Measurements from ENCODE around the gene HOXC13. TPM values are rescaled to one million over a fixed set of nuclear protein-coding genes. Genes with fewer than 3 reads are reported as not detected.

HOXC13 gene
- total and polyA plus RNA-seq, 9 of the 15 experiments (the other 6 are each of a cell fraction or from before 2014, with no cell fraction given), result 0.03 to 0.29 (median 0.17) TPM; not detected in 2

DNA sequence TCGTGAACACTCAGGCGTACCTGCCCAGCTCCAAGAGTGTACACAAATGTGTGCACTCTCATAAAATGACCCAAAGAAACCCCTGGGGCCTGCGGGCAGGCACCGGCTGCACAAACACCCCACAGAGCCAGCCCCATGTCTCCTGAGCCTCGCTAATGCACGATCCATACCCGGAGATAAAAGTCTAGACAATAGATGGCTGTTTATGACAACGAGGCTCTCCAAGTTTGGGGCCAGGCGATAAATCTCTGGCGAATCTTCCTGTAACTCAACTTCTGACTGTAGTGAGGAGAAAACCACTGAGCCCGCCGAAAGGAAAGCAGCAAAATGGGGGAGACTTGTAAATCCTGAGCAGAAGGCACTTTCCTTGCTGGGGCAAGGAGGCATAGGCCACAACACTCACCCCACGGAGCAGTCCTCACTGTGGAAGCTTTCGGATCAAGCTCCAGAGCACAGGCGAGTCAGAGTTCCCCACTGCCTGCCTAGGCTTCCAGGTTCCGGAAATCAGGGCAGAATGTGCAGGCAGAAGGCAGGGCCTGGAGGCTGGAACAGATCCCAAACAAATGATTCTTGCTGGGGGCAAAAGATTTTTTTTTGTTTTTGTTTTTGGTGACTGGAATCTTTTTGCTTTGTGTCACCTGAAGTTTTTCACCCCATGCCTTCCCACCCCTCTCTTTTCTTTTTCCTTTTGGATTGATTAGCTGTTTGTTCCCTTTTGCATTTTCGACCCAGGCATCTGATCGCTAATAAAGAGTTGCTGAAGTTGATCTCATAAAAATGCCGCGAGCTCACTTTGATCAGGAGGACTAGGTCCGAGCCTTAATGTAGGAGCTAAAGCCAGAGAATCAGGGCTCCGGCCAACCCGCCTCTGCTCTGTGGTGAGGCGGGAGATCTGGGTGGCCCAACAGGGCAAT is 29.8 kb downstream of the HOXC13 start (continued):
- TF ChIP-seq, protein P1, sequence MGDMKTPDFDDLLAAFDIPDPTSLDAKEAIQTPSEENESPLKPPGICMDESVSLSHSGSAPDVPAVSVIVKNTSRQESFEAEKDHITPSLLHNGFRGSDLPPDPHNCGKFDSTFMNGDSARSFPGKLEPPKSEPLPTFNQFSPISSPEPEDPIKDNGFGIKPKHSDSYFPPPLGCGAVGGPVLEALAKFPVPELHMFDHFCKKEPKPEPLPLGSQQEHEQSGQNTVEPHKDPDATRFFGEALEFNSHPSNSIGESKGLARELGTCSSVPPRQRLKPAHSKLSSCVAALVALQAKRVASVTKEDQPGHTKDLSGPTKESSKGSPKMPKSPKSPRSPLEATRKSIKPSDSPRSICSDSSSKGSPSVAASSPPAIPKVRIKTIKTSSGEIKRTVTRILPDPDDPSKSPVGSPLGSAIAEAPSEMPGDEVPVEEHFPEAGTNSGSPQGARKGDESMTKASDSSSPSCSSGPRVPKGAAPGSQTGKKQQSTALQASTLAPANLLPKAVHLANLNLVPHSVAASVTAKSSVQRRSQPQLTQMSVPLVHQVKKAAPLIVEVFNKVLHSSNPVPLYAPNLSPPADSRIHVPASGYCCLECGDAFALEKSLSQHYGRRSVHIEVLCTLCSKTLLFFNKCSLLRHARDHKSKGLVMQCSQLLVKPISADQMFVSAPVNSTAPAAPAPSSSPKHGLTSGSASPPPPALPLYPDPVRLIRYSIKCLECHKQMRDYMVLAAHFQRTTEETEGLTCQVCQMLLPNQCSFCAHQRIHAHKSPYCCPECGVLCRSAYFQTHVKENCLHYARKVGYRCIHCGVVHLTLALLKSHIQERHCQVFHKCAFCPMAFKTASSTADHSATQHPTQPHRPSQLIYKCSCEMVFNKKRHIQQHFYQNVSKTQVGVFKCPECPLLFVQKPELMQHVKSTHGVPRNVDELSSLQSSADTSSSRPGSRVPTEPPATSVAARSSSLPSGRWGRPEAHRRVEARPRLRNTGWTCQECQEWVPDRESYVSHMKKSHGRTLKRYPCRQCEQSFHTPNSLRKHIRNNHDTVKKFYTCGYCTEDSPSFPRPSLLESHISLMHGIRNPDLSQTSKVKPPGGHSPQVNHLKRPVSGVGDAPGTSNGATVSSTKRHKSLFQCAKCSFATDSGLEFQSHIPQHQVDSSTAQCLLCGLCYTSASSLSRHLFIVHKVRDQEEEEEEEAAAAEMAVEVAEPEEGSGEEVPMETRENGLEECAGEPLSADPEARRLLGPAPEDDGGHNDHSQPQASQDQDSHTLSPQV (IDR thresholded peaks at IDR 0.05), result no peak
- no peak for TF ChIP-seq MCM2 (IDR thresholded peaks at IDR 0.05; ENCODE audit: low read depth)
- no peak for TF ChIP-seq ZBTB1 (CRISPR knock-in tag; IDR thresholded peaks at IDR 0.05; ENCODE audit: borderline replicate concordance, low read depth)

DNA sequence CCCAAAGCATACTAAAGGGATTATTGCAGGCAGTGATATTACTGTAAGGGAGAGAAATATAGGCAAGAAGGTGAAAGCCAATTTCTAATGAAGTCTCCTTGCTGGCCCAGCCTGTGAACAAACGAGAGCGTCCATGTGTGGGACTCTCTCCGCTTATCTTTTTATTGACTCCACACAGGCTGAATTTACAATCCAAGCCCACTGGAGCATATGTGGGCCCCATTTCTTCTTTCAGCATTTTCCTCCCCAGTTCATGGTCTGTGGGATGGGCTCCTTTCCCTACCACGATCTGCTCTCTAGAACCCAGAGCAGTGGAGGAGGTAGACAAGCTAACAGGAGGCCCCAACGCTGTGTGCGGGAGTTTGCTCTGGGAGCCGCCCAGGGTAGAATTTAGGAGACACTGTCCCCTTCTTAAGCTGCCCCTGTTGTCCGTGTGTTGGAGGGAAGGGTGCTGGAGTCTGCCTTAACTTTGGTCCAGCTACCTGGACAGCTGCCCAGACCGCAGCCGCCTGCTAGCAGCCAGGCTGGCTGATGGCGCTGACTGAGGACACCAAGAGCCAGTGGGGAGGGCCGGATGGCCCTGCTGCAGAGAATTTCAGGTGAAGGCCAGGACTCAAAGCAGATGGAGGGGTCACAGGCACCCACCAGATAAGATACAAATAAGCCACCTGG is 31.1 kb downstream of the HOXC13 start:
- no peak overlapping the region for H3K4me3 ChIP-seq
- TF ChIP-seq PHTF2 (CRISPR knock-in tag; IDR thresholded peaks at IDR 0.05) (no peak), ZBTB8A (IDR thresholded peaks at IDR 0.05; ENCODE audit: partially characterized antibody) (no peak)
- in situ Hi-C loops (cut with MboI) (no loop called here), intact Hi-C loops (cut with micrococcal nuclease) (no loop called here)
- peaks cover 75 to 94% of the 10 kb centered on the region in 2 experiments for H3K27me3 ChIP-seq (ENCODE audit: control insufficient read depth in 2 of 2, insufficient read depth in 2 of 2, low read length in 2 of 2)
- H2AFZ ChIP-seq (ENCODE audit: low read depth, low read length), result no peak overlapping the region
- WGBS (ENCODE audit: insufficient coverage, low coverage, missing lambda C conversion rate), result 8% methylated on average over 11 of the region's 12 CpGs
- no peaks in the 10 kb centered on the region for H3K9me3 ChIP-seq (replicated peaks; ENCODE audit: control insufficient read depth, insufficient read depth, low read depth, low read length)
- H4K20me1 ChIP-seq (replicated peaks; ENCODE audit: control insufficient read depth, insufficient read depth, low read length), result peaks cover 5% of the 10 kb centered on the region
- no peaks in the 10 kb centered on the region for H3K36me3 ChIP-seq (ENCODE audit: control insufficient read depth, insufficient read depth, low read length)
- peaks cover 0 to 20% of the 10 kb centered on the region in 2 experiments; a peak in 3 of 5 replicates for H3K4me1 ChIP-seq (replicated peaks in 1 of 2; ENCODE audit: control insufficient read depth in 2 of 2, insufficient read depth in 2 of 2, low read length in 2 of 2)
- no peak overlapping the region for H3K27ac ChIP-seq (ENCODE audit: extremely low read depth, low read depth, low read length)
- H3K9ac ChIP-seq (ENCODE audit: insufficient read depth in 1 of 2, low read depth in 2 of 2, low read length in 2 of 2), result no peak overlapping the region
- DNase-seq (ENCODE audit: extremely low read depth in 1 of 4, low spot score in 3 of 4), result no peak
- no peak for ATAC-seq
- POLR2A ChIA-PET, result interaction anchor here (0.5 to 0.7 kb wide), 2 partner anchors 18 to 247 kb away, joined by 3 read pairs; no protein-coding TSS in a partner anchor
- no peaks in the 10 kb centered on the region for H3K9me1 ChIP-seq (ENCODE audit: control insufficient read depth, insufficient read depth, low read length)
- CTCF ChIA-PET (ENCODE audit: low intra/inter-chr PET ratio), result no interaction called here
- no peak overlapping the region for H3K4me2 ChIP-seq (ENCODE audit: insufficient read depth, low read length)
- no peaks in the 10 kb centered on the region for H3K79me2 ChIP-seq (ENCODE audit: control insufficient read depth, insufficient read depth, low read length)
- no peak for FAIRE-seq
- BruUV-seq (replicated peaks), result no TSS peak

Measured in K562 (cell line).